Nephron (organoid): Measurements from ENCODE around the gene AGT.
A peak's percentile ranks its signal among the peaks of the same experiment; 100 is the strongest.

ENCODE experiments used
- H3K27ac Mint-ChIP-seq, 3 experiments: 2 replicates each; pipeline ENCODE4 v1.8.0; 2020; ENCODE audit warnings: mixed read lengths in 3 of 3, mild to moderate bottlenecking in 2 of 3, moderate library complexity in 1 of 3
- H3K27me3 Mint-ChIP-seq: 2 replicates; pipeline ENCODE4 v1.8.0; 2021; ENCODE audit warnings: low read depth, mild to moderate bottlenecking, moderate library complexity, mixed read lengths
- H3K36me3 Mint-ChIP-seq: 2 replicates; pipeline ENCODE4 v1.8.0; 2020; ENCODE audit warnings: low read depth, mixed read lengths
- H3K4me1 Mint-ChIP-seq: 2 replicates; pipeline ENCODE4 v1.8.0; 2020; ENCODE audit warnings: mixed read lengths
- H3K4me3 Mint-ChIP-seq, 3 experiments: 2 replicates each; pipeline ENCODE4 v1.8.0; 2020; ENCODE audit warnings: mild to moderate bottlenecking in 3 of 3, mixed read lengths in 3 of 3, moderate library complexity in 2 of 3
- H3K9me3 Mint-ChIP-seq: 2 replicates; pipeline ENCODE4 v1.8.0; 2020; ENCODE audit warnings: mixed read lengths
- CTCF ChIP-seq, 3 experiments: fragments of 200-600 bp; sonication (generic); IDR thresholded peaks; one replicate each; pipeline ENCODE4 v1.5.0; 2021; ENCODE audit warnings: antibody characterized with exemption in 3 of 3; ENCODE audit not compliant: unreplicated experiment in 3 of 3

Gene AGT

GRCh38 chr1:230713915-230714764 lies at the start of gene AGT:
Gene AGT (minus strand): TSS chr1:230714122. CDS start chr1:230710823, 3,299 bp downstream.
- peaks cover 20% of the 10 kb centered on the region for H3K4me1 Mint-ChIP-seq
- peaks cover 3% of the 10 kb centered on the region for H3K36me3 Mint-ChIP-seq
- H3K9me3 Mint-ChIP-seq: peaks cover 10% of the 10 kb centered on the region
- H3K4me3 Mint-ChIP-seq: peak within 1 kb of the TSS in 2 of 3 experiments; percentile 56 to 61
- H3K27ac Mint-ChIP-seq: peak within 1 kb of the TSS; percentile 57 to 72 (median 61)
- TF ChIP-seq CTCF (IDR thresholded peaks at IDR 0.05; ENCODE audit: unreplicated experiment in 3 of 3): no peak
- H3K27me3 Mint-ChIP-seq: no peaks in the 10 kb centered on the region

DNA sequence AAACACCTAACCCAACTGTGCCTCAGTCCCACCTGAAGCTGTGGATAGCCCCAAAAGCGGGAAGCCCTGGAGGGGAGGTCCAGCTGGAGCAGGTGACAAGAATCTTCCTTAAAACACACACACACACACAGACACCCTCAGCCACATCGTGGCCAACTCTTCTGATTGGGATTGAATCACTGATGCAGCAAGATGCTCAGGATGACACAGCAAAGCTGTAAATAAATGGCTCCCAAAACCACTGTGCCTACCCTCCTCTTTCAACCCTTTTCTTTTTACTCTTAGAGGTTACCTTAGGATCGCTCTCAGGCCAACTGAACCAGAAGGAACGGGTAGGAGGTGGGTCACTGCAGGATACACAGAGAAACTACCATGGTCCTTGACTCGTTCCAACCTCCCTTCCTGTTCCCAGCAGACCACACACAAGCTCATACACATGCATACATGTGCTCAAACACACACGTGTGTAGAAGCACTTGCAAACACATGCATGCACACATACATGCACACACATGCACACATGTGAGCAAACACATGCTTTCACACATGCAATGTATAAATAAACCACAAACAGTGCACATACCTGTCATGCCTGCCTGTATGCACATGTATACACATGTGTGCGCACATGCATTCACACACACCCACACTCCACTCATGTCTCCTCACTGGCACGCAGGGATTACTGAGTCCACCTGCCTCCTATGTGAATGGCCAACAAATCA lies 47.7 kb upstream of the AGT start:
- Mint-ChIP-seq H3K36me3 (no peaks in the 10 kb centered on the region), H3K9me3 (peaks cover 10% of the 10 kb centered on the region), H3K4me3 (peak overlapping the region in 1 of 3 experiments; percentile 38), H3K27me3 (peaks cover 4% of the 10 kb centered on the region), H3K4me1 (peaks cover 41% of the 10 kb centered on the region), H3K27ac (peak overlapping the region in 2 of 3 experiments; percentile 70 to 85)
- no peak for TF ChIP-seq CTCF (IDR thresholded peaks at IDR 0.05; ENCODE audit: unreplicated experiment in 3 of 3)

DNA sequence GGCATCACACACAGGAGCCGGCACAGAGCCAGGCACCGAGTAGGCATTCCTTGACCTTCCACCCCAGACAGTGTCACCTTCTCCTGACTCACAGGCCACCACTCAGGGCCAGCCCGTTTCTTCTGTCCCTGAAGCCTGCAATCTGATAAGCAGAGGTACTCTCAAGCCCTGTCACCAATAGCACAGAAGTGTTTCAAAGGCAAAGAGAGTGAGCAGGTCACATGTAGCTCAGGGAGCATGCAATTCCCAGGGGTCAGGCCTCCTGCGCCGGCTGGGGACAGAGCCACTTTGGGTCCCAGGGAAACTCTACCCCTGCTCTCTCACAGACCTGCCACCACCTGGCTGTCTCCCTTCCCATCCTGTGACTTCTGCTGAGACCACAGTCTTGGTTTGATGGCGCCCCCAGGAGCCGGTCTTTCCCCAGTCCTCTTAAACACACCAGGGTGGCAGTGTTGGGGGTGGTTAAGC lies 46.5 kb upstream of the AGT start:
- TF ChIP-seq CTCF (IDR thresholded peaks at IDR 0.05; ENCODE audit: unreplicated experiment in 3 of 3): no peak
- Mint-ChIP-seq H3K9me3 (peaks cover 10% of the 10 kb centered on the region), H3K36me3 (no peaks in the 10 kb centered on the region), H3K4me3 (no peak overlapping the region), H3K27ac (peak overlapping the region; percentile 65 to 91 (median 79)), H3K4me1 (peaks cover 45% of the 10 kb centered on the region), H3K27me3 (peaks cover 4% of the 10 kb centered on the region)

DNA sequence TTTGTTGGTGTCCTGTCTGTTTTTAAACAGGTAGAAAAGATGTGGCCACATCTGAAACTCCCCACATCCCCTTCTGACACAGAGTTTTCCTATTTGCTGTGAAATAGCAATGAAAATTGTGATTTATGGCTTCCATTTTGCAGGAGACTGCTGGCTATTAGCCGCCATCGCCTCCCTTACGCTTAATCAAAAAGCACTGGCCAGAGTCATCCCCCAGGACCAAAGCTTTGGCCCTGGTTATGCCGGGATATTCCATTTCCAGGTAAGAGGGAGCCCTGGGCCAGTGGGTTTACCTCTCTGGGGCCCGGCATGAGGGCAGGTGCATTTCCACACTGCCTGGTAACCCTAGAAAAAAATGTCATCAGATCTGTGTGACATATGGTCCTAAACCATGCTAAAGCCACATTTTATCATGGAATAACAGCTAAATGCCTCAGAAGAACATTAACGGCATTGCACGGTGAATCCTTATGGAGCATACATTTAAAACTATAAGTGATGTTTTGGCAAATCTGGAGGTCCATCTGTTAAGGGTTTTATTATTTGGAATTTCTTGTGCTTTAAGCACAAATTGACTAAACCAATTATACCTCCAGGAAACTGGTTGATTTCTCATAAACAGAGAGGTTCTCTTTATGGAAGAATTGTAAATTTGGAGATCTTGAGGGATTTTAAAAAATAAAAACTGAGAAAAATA lies 45.6 kb upstream of the AGT start:
- peaks cover 4% of the 10 kb centered on the region for H3K27me3 Mint-ChIP-seq
- peaks cover 50% of the 10 kb centered on the region for H3K4me1 Mint-ChIP-seq
- peaks cover 4% of the 10 kb centered on the region for H3K9me3 Mint-ChIP-seq

More for the DNA sequence above, 45.6 kb upstream of the AGT start:
- peak overlapping the region; percentile 65 to 91 (median 79) for H3K27ac Mint-ChIP-seq
- no peak for TF ChIP-seq CTCF (IDR thresholded peaks at IDR 0.05; ENCODE audit: unreplicated experiment in 3 of 3)
- H3K4me3 Mint-ChIP-seq: peak overlapping the region in 1 of 3 experiments; percentile 5
- no peaks in the 10 kb centered on the region for H3K36me3 Mint-ChIP-seq
